NB4 (cell line): ENCODE measurements around the gene CTRB2.
"Not testable (repeated sequence)": the region's sequence is repeated elsewhere in the genome, so short reads cannot be mapped to it uniquely, and the experiment has no call there.

Source experiments
- DNase-seq: peaks from one replicate; pipeline ENCODE4 v3.0.0; 2010; ENCODE audit warnings: low read depth
- H3K4me3 ChIP-seq: one replicate; pipeline ENCODE4 v1.5.1; 2011; ENCODE audit warnings: mild to moderate bottlenecking, low read depth, low read length, moderate library complexity
- CTCF ChIP-seq: IDR thresholded peaks from one replicate; pipeline ENCODE4 v1.5.1; 2012; ENCODE audit warnings: low read depth, low read length
- MAX ChIP-seq: IDR thresholded peaks from 2 replicates; pipeline ENCODE4 v1.6.1; 2011; ENCODE audit warnings: low read depth, low read length
- MYC ChIP-seq: IDR thresholded peaks from 2 replicates; pipeline ENCODE4 v1.6.1; 2011; ENCODE audit warnings: low read depth, low read length
- POLR2A ChIP-seq: IDR thresholded peaks from 2 replicates; pipeline ENCODE4 v1.6.1; 2011; ENCODE audit warnings: mild to moderate bottlenecking; ENCODE audit not compliant: insufficient read length; ENCODE audit errors: extremely low read depth

CTRB2 gene

GRCh38 chr16:75241955-75242354, 35.0 kb upstream of the CTRB2 start:
- H3K4me3 ChIP-seq, result no peak overlapping the region
- no peak for DNase-seq
- no peak for TF ChIP-seq POLR2A
- TF ChIP-seq MYC, result no peak
- TF ChIP-seq CTCF, result no peak
- TF ChIP-seq MAX, result no peak

- DNase-seq, result no peak
- no peak for TF ChIP-seq MYC
- no peak for TF ChIP-seq POLR2A
- TF ChIP-seq CTCF, result no peak
- TF ChIP-seq MAX, result no peak
- H3K4me3 ChIP-seq, result no peak overlapping the region
Observed at GRCh38 chr16:75241412-75241811, 34.5 kb upstream of the CTRB2 start.

GRCh38 chr16:75240633-75241032, 33.7 kb upstream of the CTRB2 start:
- DNase-seq, result not testable (repeated sequence)

GRCh38 chr16:75239542-75240122, 32.7 kb upstream of the CTRB2 start:
- TF ChIP-seq POLR2A (no peak), MYC (no peak), MAX (no peak), CTCF (no peak)

More at GRCh38 chr16:75240633-75241032, 33.7 kb upstream of the CTRB2 start:
- H3K4me3 ChIP-seq, result not testable (repeated sequence)

GRCh38 chr16:75238853-75239541, 32.0 kb upstream of the CTRB2 start:
- no peak for TF ChIP-seq CTCF
- TF ChIP-seq MAX, result no peak
- no peak for TF ChIP-seq POLR2A
- no peak for TF ChIP-seq MYC
- no peak overlapping the region for H3K4me3 ChIP-seq
- no peak for DNase-seq

More at GRCh38 chr16:75239542-75240122, 32.7 kb upstream of the CTRB2 start:
- DNase-seq, result no peak
- H3K4me3 ChIP-seq, result no peak overlapping the region

GRCh38 chr16:75238132-75238852, 31.3 kb upstream of the CTRB2 start:
- no peak overlapping the region for H3K4me3 ChIP-seq
- TF ChIP-seq CTCF (no peak), POLR2A (no peak), MYC (no peak), MAX (no peak)
- DNase-seq, result no peak
